GM12891 (cell line): ENCODE measurements around the gene SYNE2.
A peak's percentile ranks its signal among the peaks of the same experiment; 100 is the strongest.

Experiments
- DNase-seq: peaks from one replicate; pipeline ENCODE4 v3.0.0; 2011; ENCODE audit warnings: low spot score; ENCODE audit not compliant: insufficient read length
- FAIRE-seq: peaks from 2 replicates; lab custom pipeline; 2011; peaks lifted over from hg19 to GRCh38; lab: Jason Lieb, UNC
- PAX5 ChIP-seq: IDR thresholded peaks from 2 replicates; pipeline ENCODE4 v1.6.1; 2011; ENCODE audit warnings: low read length, moderate library complexity, mild to moderate bottlenecking; ENCODE audit not compliant: insufficient read depth, severe bottlenecking
- POLR2A ChIP-seq: IDR thresholded peaks from 2 replicates; pipeline ENCODE4 v1.6.1; 2011; ENCODE audit warnings: low read depth, low read length, control low read depth
- POLR2AphosphoS5 ChIP-seq: IDR thresholded peaks from 2 replicates; pipeline ENCODE4 v1.6.1; 2011; ENCODE audit warnings: low read depth, low read length, control low read depth
- POU2F2 ChIP-seq: IDR thresholded peaks from 2 replicates; pipeline ENCODE4 v1.6.1; 2011; ENCODE audit warnings: low read depth, mild to moderate bottlenecking, control low read depth, low read length, moderate library complexity
- SPI1 ChIP-seq: IDR thresholded peaks from 2 replicates; pipeline ENCODE4 v1.6.1; 2011; ENCODE audit warnings: low read depth, low read length, control low read depth
- TAF1 ChIP-seq: IDR thresholded peaks from 2 replicates; pipeline ENCODE4 v1.6.1; 2011; ENCODE audit warnings: low read depth, low read length, control low read depth

The SYNE2 gene

DNA sequence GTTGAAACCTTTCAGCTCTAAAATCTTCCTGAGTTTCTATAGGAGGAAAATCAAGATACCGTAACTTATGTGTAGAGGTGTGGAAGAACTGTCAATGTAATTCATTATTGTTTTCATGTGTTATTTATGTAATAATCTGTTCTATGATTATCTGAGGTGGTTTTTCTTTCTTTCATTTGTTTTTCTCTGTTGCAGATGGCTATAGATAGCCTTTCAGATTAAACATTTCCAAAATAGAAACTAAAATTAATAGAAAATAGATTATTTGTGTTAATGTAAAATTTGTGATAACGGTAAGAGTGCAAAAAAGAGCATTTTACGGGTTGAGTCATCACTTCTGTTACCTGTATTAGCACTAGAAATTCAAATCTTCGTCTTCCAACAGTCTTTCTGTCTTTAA lies 128.8 kb downstream of the SYNE2 start:
- no peak for DNase-seq

DNA sequence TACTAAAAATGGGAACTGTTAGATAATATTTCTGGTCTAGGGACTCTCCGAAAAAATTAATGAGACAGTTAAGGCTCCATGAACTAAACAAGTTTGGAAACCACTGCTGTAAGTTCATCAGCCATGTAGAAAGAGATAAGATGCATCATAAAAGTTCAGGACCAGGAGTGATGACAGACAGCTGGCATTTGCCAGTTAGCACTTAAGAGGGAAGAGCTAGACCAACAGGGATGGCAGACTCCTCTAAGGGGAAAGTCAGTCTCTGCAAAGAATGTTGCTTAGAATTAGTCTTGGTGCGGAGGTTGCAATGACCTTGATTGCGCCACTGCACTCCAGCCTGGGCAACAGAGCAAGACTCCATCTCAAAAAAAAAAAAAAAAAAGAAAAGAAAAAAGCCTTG lies 129.4 kb downstream of the SYNE2 start:
- TF ChIP-seq TAF1 (no peak), POLR2AphosphoS5 (no peak), PAX5 (no peak), SPI1 (no peak), POU2F2 (no peak), POLR2A (no peak)
- FAIRE-seq (peak; percentile 20), DNase-seq (no peak)

More for the DNA sequence above, 128.8 kb downstream of the SYNE2 start:
- TF ChIP-seq SPI1 (no peak), POLR2A (no peak), PAX5 (no peak), POU2F2 (no peak), TAF1 (no peak), POLR2AphosphoS5 (no peak)
- no peak for FAIRE-seq

DNA sequence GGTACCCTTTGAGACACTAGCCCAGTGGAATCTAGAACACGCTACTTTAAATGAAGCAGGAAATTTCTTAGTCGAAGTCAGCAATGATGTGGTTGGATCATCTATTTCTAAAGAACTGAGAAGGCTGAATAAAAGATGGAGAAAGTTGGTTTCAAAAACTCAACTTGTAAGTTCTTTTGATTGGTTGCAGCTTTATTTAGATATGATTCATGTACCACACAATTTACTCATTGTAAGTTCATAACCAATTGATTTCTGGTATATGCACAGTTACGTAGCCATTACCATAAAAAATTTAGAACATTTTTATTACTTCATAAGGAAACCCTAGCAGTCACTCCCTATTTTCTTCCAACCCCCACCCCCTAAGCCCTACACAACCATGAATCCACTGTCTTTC lies 129.8 kb downstream of the SYNE2 start:
- DNase-seq (no peak), FAIRE-seq (no peak)
- TF ChIP-seq SPI1 (no peak), POLR2A (no peak), POLR2AphosphoS5 (no peak)

DNA sequence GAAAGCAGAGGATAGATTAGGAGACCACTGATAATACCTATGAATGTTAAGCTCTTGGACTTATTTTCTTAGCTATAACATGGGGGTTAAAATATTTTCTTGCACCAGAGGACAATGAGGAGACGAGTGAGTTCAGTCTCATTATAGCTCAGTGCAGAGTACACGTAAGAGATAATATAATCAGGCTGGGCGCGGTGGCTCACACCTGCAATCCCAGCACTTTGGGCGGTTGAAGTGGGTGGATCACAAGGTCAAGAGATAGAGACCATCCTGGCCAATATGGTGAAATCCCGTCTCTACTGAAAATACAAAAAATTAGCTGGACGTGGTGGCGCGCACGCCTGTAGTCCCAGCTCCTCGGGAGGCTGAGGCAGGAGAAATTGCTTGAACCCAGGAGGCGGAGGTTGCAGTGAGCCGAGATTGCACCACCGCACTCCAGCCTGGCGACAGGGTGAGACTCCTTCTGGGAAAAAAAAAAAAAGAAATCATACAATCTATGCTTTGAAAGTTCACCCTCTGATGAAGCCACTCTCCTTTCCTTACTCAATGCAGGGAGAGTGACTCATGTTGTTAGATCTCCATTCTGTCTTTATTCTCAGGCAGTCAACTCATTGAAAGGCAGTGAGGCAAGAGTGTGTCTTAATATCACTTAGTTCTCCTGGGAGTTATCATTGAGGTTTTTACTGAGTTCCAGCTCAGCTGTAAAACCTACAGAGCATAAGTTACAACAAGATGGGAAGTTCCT lies 134.2 kb downstream of the SYNE2 start:
- no peak for TF ChIP-seq POLR2AphosphoS5
- no peak for TF ChIP-seq TAF1
- no peak for TF ChIP-seq POLR2A
- TF ChIP-seq POU2F2, result no peak
- no peak for TF ChIP-seq SPI1
- TF ChIP-seq PAX5, result no peak
- DNase-seq (no peak), FAIRE-seq (no peak)

DNA sequence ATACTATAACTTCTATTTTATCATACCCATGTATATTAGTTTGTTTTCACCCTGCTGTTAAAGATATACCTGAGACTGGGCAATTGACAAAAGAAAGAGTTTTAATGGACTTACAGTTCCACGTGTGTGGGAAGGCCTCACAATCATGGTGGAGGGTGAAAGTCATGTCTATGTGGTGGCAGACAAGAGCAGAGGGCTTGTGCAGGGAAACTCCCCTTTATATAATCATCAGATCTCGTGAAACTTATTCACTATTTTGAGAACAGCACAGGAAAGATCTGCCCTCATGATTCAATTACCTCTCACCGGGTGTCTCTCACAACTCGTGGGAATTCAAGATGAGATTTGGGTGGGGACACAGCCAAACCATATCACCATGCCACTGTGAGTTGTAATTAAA lies 135.8 kb downstream of the SYNE2 start:
- TF ChIP-seq TAF1 (no peak), POU2F2 (no peak), SPI1 (no peak), POLR2AphosphoS5 (no peak), POLR2A (no peak), PAX5 (no peak)
- DNase-seq (no peak), FAIRE-seq (no peak)

DNA sequence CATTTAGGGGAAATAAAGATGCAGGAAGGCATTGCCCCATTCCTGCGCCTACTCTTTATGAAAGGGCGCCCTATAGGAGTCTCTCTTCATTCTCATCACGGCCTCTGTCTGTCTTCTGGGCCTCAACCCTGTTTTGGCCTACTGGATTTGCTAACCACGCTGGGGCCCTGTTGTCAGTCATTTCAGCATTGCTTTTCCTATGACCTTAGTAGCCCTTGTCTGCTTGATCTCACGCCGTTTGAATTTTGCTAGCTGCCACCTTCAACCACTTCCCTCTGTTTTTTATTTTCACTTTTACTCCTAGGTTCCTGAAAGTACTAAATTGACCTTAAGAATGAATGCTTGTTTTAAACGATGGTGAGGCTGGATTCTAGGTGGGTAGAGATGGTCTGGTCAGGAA lies 139.0 kb downstream of the SYNE2 start:
- DNase-seq (no peak), FAIRE-seq (no peak)
- no peak for TF ChIP-seq PAX5
- TF ChIP-seq SPI1, result peak; percentile 23; the same call in 1 of the 2 replicates
- TF ChIP-seq POLR2A, result no peak
- TF ChIP-seq POU2F2, result no peak
- no peak for TF ChIP-seq TAF1

DNA sequence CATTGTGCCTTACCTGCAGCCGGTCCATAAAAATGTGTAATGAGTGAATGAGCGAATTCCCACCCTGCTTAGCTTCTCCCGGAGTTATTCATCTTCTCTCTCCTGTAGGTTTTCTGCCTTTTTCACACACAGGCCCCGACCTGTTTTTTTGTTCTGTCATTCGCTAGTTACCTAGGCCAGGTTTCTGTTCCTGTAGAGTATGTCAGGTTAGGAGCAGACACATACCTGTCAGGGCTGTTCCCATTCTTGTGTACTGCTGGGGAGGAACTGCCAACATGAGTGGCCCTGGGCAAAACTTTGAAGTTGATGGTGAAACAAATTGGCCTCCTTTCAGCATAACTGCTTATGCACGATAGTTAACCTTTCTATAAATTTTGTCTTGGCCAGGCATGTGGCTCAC lies 140.1 kb downstream of the SYNE2 start:
- DNase-seq, result no peak
- FAIRE-seq, result peak; percentile 9
- TF ChIP-seq POLR2AphosphoS5, result no peak
- TF ChIP-seq SPI1, result no peak
- no peak for TF ChIP-seq POU2F2
- TF ChIP-seq PAX5, result no peak
- no peak for TF ChIP-seq POLR2A
- no peak for TF ChIP-seq TAF1

DNA sequence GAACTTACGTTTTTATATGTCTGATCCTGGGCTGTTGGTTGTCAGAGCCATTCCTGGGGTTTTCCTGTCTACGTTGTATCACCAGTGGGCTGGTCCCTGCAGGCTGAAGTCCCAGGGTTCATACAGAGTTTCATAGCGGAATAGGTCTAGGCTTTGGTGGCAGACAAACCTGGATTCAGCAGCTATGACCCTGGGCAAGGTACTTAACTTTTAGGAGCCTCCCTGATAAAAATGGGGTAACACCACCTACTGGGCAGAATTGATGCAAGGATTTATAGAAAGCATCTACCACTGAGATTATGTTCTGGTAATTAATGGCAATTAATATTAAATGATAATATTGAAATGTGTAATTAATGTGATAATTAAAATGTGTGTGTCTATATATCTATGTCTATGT lies 141.2 kb downstream of the SYNE2 start:
- DNase-seq, result no peak
- no peak for FAIRE-seq

DNA sequence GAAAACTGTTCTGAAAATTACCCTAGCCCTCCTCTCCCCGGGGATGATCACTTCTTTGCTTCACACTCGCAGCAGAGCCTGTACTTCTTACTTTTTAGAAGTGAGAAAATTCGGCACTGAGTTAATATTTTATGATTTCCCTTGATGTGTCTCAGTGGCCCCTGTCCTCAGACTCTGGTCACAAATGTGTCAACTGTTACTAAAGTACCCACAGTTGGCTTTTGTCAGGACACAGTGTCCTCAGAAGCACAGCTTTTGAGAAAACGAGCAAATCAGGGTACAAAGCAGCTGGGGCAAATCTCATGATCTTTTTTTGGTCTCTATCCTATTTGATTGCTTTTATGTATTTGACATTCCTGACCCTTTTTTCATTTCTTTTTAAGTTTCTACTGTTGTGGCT lies 142.5 kb downstream of the SYNE2 start:
- TF ChIP-seq PAX5, result no peak
- TF ChIP-seq POU2F2, result no peak
- TF ChIP-seq POLR2A, result no peak
- TF ChIP-seq TAF1, result no peak
- no peak for TF ChIP-seq SPI1
- no peak for TF ChIP-seq POLR2AphosphoS5
- no peak for DNase-seq
- FAIRE-seq, result no peak

More for the DNA sequence above, 141.2 kb downstream of the SYNE2 start:
- TF ChIP-seq POLR2A, result no peak
- no peak for TF ChIP-seq POLR2AphosphoS5
- no peak for TF ChIP-seq PAX5
- TF ChIP-seq TAF1, result no peak
- no peak for TF ChIP-seq POU2F2
- TF ChIP-seq SPI1, result no peak

DNA sequence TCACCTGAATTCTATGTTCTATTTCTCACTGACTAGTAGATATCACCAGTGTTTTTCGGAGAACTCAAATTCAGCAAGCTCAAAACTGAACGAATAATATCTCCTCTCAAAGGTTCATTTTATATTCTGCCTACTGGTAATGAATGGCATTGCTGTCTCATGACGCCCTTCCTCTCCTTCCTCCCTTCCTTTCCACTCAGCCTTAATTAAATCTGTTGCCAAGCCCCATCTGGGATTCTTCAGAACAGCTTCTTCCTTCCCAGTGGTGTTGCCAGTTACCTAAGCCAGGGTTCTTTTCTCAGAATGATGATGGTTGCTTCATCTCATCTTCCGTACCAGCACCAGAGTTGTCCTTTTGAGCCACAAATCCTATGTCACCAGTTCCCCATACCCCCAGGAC lies 143.2 kb downstream of the SYNE2 start:
- no peak for FAIRE-seq
- no peak for DNase-seq
- TF ChIP-seq POLR2A (no peak), POLR2AphosphoS5 (no peak), TAF1 (no peak), POU2F2 (no peak), PAX5 (no peak), SPI1 (no peak)

DNA sequence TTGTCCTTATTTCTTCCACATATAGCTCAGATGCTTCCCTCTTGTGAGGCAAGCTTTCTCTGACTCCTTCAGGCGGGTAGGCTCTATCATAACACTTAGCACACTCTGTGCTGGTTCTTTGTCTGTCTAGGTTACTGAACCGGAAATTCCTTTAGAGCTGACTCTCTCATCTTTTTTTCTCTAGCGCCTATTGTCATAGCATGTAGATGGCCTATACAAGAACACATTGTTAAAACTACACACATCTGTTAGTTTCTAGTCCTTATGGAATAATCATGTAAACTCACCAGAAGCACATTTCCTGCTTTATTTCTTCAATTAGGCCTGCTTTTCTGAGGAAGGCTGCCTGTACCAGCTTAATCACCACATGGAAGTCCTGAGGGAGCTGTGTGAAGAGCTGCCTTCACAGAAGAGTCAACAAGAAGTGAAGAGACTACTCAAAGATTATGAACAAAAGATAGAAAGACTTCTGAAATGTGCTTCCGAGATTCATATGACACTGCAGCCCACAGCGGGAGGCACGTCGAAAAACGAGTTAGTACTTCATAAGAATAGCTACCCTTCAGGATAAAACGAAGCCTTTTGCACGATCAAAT lies 143.9 kb downstream of the SYNE2 start:
- TF ChIP-seq POLR2A, result no peak
- no peak for TF ChIP-seq SPI1
- no peak for TF ChIP-seq POU2F2
- FAIRE-seq (no peak), DNase-seq (no peak)
